Breast epithelium (tissue), 3 donors: Measurements from ENCODE around the gene PCMT1.

Experiments used
- POLR2A ChIP-seq: fragments of 450-650 bp; IDR thresholded peaks from one replicate; pipeline ENCODE4 v1.6.1; 2016; ENCODE audit warnings: antibody characterized with exemption, mild to moderate bottlenecking, moderate library complexity
- TF ChIP-seq, protein P1 (sequence below), 3 donors: fragments of 450-650 bp; IDR thresholded peaks; one replicate each; pipeline ENCODE4 v1.5.1; 2016 to 2017; ENCODE audit warnings: antibody characterized with exemption in 3 of 3, mild to moderate bottlenecking in 3 of 3, moderate library complexity in 3 of 3

DNA sequence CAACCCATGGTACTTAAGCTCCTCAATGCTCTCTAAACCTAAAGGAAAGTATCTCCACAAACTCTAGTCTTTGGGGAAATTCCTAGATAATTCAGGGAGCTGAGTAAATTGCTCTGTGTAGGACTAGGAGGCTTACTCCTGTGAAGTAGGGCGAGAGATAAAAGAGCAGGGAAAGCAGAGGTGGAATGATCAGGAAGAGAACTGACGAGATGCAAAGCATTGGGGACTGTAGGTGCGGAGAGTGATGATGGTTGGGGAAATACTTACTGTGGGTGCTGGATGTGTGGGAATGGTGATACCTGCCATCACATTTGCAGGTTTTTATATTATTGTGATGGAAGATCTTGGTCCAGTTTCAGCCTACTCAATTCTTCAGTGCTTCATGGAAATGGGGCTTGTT is 30.0 kb upstream of the PCMT1 start:
- TF ChIP-seq, protein P1, sequence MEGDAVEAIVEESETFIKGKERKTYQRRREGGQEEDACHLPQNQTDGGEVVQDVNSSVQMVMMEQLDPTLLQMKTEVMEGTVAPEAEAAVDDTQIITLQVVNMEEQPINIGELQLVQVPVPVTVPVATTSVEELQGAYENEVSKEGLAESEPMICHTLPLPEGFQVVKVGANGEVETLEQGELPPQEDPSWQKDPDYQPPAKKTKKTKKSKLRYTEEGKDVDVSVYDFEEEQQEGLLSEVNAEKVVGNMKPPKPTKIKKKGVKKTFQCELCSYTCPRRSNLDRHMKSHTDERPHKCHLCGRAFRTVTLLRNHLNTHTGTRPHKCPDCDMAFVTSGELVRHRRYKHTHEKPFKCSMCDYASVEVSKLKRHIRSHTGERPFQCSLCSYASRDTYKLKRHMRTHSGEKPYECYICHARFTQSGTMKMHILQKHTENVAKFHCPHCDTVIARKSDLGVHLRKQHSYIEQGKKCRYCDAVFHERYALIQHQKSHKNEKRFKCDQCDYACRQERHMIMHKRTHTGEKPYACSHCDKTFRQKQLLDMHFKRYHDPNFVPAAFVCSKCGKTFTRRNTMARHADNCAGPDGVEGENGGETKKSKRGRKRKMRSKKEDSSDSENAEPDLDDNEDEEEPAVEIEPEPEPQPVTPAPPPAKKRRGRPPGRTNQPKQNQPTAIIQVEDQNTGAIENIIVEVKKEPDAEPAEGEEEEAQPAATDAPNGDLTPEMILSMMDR (IDR thresholded peaks at IDR 0.05) = no peak
- TF ChIP-seq POLR2A = no peak
